WTC11 (cell line): ENCODE data around the gene MLH3. TPM values are rescaled to one million over a fixed set of nuclear protein-coding genes. Genes with fewer than 3 reads are reported as not detected.

Experiments used
- ATAC-seq: fragments of 200-7000 bp; cut with Tn5 transposase; 2 replicates; pipeline ENCODE4 v1.10.0; 2021; ENCODE audit warnings: mild to moderate bottlenecking, moderate library complexity
- CTCF ChIA-PET: fragments of 300-600 bp; sonication (Branson Sonifier 250); formaldehyde crosslinking; loops from one replicate; lab custom pipeline; 2021; ENCODE audit warnings: antibody characterized with exemption; lab: Charles Lee
- POLR2A ChIA-PET: fragments of 350-600 bp; sonication (Branson Sonifier 250); formaldehyde crosslinking; loops from one replicate; lab custom pipeline; 2021; ENCODE audit warnings: antibody characterized with exemption; lab: Charles Lee
- DNase-seq: peaks from one replicate; pipeline ENCODE4 v3.0.0; 2021; ENCODE audit warnings: low spot score
- H3K27ac Mint-ChIP-seq: 2 replicates; pipeline ENCODE4 v1.8.0; 2021; ENCODE audit warnings: mixed read lengths
- H3K27me3 Mint-ChIP-seq: 2 replicates; pipeline ENCODE4 v1.8.0; 2021; ENCODE audit warnings: low read depth, mild to moderate bottlenecking, moderate library complexity, mixed read lengths
- H3K36me3 Mint-ChIP-seq: 2 replicates; pipeline ENCODE4 v1.8.0; 2021; ENCODE audit warnings: mixed read lengths
- H3K4me1 Mint-ChIP-seq: 2 replicates; pipeline ENCODE4 v1.8.0; 2022; ENCODE audit warnings: mixed read lengths
- H3K4me3 Mint-ChIP-seq: 2 replicates; pipeline ENCODE4 v1.8.0; 2021; ENCODE audit warnings: mild to moderate bottlenecking, moderate library complexity, mixed read lengths
- H3K9me3 Mint-ChIP-seq: 2 replicates; pipeline ENCODE4 v1.8.0; 2021; ENCODE audit warnings: mixed read lengths
- ATF3 ChIP-seq: sonication (generic); formaldehyde crosslinking; conservative IDR thresholded peaks from 2 replicates; pipeline ENCODE4 v1.8.1; 2022; ENCODE audit warnings: mild to moderate bottlenecking, missing genetic modification reagents
- CDX4 ChIP-seq: fragments of 250-450 bp; sonication (Bioruptor Pico); IDR thresholded peaks from 2 replicates; pipeline ENCODE4 v1.9.0; 2021; ENCODE audit warnings: moderate library complexity, mild to moderate bottlenecking, inconsistent platforms, borderline replicate concordance
- CREB1 ChIP-seq: sonication (generic); formaldehyde crosslinking; IDR thresholded peaks from 2 replicates; pipeline ENCODE4 v1.8.0; 2023; ENCODE audit warnings: mild to moderate bottlenecking, missing genetic modification reagents
- IRF2 ChIP-seq: sonication (generic); formaldehyde crosslinking; IDR thresholded peaks from 2 replicates; pipeline ENCODE4 v1.8.0; 2022; ENCODE audit warnings: low read depth, missing genetic modification reagents, borderline replicate concordance
- JUN ChIP-seq: sonication (generic); formaldehyde crosslinking; IDR thresholded peaks from 2 replicates; pipeline ENCODE4 v1.8.0; 2023; ENCODE audit warnings: mild to moderate bottlenecking, missing genetic modification reagents
- KAT7 ChIP-seq: sonication (generic); formaldehyde crosslinking; IDR thresholded peaks from 2 replicates; pipeline ENCODE4 v1.8.1; 2023; ENCODE audit warnings: missing genetic modification reagents, mild to moderate bottlenecking, borderline replicate concordance
- NFYB ChIP-seq: sonication (generic); formaldehyde crosslinking; conservative IDR thresholded peaks from 2 replicates; pipeline ENCODE4 v1.8.0; 2022; ENCODE audit warnings: low read depth, missing genetic modification reagents
- NR2C2 ChIP-seq: sonication (generic); formaldehyde crosslinking; IDR thresholded peaks from 2 replicates; pipeline ENCODE4 v1.8.0; 2022; ENCODE audit warnings: mild to moderate bottlenecking, missing genetic modification reagents
- SMAD4 ChIP-seq: sonication (generic); formaldehyde crosslinking; IDR thresholded peaks from 2 replicates; pipeline ENCODE4 v1.8.0; 2022; ENCODE audit warnings: mild to moderate bottlenecking, missing genetic modification reagents
- SP1 ChIP-seq: sonication (generic); formaldehyde crosslinking; conservative IDR thresholded peaks from 2 replicates; pipeline ENCODE4 v1.8.1; 2022; ENCODE audit warnings: missing genetic modification reagents
- USF1 ChIP-seq: sonication (generic); formaldehyde crosslinking; IDR thresholded peaks from 2 replicates; pipeline ENCODE4 v1.8.0; 2022; ENCODE audit warnings: mild to moderate bottlenecking, missing genetic modification reagents
- ZNF317 ChIP-seq: sonication (generic); formaldehyde crosslinking; IDR thresholded peaks from 2 replicates; pipeline ENCODE4 v1.8.1; 2023; ENCODE audit warnings: low read depth, mild to moderate bottlenecking, moderate library complexity, missing genetic modification reagents, borderline replicate concordance
- ZNF416 ChIP-seq: fragments of 250-450 bp; sonication (Bioruptor Pico); IDR thresholded peaks from 2 replicates; pipeline ENCODE4 v1.9.0; 2021; ENCODE audit warnings: mild to moderate bottlenecking, inconsistent platforms
- total RNA-seq: library from RNA; stranded (reverse); gene quantifications from 3 replicates; pipeline ENCODE4 v1.2.3, GENCODE V29; 2021
- TF ChIP-seq, protein P1 (sequence below): sonication (generic); formaldehyde crosslinking; IDR thresholded peaks from 2 replicates; pipeline ENCODE4 v1.8.0; 2022; ENCODE audit warnings: missing genetic modification reagents
- TF ChIP-seq, protein P2 (sequence below): sonication (generic); formaldehyde crosslinking; IDR thresholded peaks from 2 replicates; pipeline ENCODE4 v1.8.1; 2023; ENCODE audit warnings: mild to moderate bottlenecking, missing genetic modification reagents, moderate library complexity
- TF ChIP-seq, protein P3 (sequence below): sonication (generic); formaldehyde crosslinking; IDR thresholded peaks from 2 replicates; pipeline ENCODE4 v1.8.0; 2023; ENCODE audit warnings: missing genetic modification reagents, mild to moderate bottlenecking, borderline replicate concordance
- TF ChIP-seq, protein P4 (sequence below): fragments of 250-450 bp; sonication (Bioruptor Pico); conservative IDR thresholded peaks from 2 replicates; pipeline ENCODE4 v1.9.0; 2021; ENCODE audit warnings: mild to moderate bottlenecking

MLH3 gene
- total RNA-seq, 1 experiment from 2014 or later, result 16.7 TPM

GRCh38 chr14:74984236-74985027 lies 66.8 kb downstream of the MLH3 start:
- ChIA-PET CTCF (interaction anchor here (0.6 to 2.4 kb wide), 4 partner anchors 38 to 104 kb away, joined by 3 to 8 read pairs (median 4); no protein-coding TSS in a partner anchor), POLR2A (no interaction called here)
- H3K36me3 Mint-ChIP-seq, result no peaks in the 10 kb centered on the region
- TF ChIP-seq, protein P1, sequence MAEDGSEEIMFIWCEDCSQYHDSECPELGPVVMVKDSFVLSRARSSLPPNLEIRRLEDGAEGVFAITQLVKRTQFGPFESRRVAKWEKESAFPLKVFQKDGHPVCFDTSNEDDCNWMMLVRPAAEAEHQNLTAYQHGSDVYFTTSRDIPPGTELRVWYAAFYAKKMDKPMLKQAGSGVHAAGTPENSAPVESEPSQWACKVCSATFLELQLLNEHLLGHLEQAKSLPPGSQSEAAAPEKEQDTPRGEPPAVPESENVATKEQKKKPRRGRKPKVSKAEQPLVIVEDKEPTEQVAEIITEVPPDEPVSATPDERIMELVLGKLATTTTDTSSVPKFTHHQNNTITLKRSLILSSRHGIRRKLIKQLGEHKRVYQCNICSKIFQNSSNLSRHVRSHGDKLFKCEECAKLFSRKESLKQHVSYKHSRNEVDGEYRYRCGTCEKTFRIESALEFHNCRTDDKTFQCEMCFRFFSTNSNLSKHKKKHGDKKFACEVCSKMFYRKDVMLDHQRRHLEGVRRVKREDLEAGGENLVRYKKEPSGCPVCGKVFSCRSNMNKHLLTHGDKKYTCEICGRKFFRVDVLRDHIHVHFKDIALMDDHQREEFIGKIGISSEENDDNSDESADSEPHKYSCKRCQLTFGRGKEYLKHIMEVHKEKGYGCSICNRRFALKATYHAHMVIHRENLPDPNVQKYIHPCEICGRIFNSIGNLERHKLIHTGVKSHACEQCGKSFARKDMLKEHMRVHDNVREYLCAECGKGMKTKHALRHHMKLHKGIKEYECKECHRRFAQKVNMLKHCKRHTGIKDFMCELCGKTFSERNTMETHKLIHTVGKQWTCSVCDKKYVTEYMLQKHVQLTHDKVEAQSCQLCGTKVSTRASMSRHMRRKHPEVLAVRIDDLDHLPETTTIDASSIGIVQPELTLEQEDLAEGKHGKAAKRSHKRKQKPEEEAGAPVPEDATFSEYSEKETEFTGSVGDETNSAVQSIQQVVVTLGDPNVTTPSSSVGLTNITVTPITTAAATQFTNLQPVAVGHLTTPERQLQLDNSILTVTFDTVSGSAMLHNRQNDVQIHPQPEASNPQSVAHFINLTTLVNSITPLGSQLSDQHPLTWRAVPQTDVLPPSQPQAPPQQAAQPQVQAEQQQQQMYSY, result no peak
- TF ChIP-seq ZNF317 (CRISPR knock-in tag), result no peak
- TF ChIP-seq SP1, result no peak
- TF ChIP-seq KAT7, result no peak
- TF ChIP-seq JUN (CRISPR knock-in tag), result no peak
- H3K27me3 Mint-ChIP-seq, result no peaks in the 10 kb centered on the region; the same call in 1 of the 2 replicates
- H3K27ac Mint-ChIP-seq, result no peak overlapping the region
- no peaks in the 10 kb centered on the region for H3K9me3 Mint-ChIP-seq
- ATAC-seq (no peak), DNase-seq (no peak)
- peaks cover 19% of the 10 kb centered on the region for H3K4me1 Mint-ChIP-seq
- H3K4me3 Mint-ChIP-seq, result no peak overlapping the region

GRCh38 chr14:74983343-74983742 lies 67.9 kb downstream of the MLH3 start:
- H3K27me3 Mint-ChIP-seq, result no peaks in the 10 kb centered on the region; the same call in 1 of the 2 replicates
- no peak for DNase-seq
- no peaks in the 10 kb centered on the region for H3K9me3 Mint-ChIP-seq
- peaks cover 29% of the 10 kb centered on the region for H3K4me1 Mint-ChIP-seq
- no peak overlapping the region for H3K4me3 Mint-ChIP-seq
- ChIA-PET POLR2A (no interaction called here), CTCF (interaction anchor here (1.5 to 2.4 kb wide), 2 partner anchors 37 to 38 kb away, joined by 3 to 8 read pairs; no protein-coding TSS in a partner anchor)
- H3K36me3 Mint-ChIP-seq, result no peaks in the 10 kb centered on the region
- no peak for ATAC-seq
- no peak overlapping the region for H3K27ac Mint-ChIP-seq
- TF ChIP-seq NR2C2 (CRISPR knock-in tag), result no peak
- TF ChIP-seq, protein P2, sequence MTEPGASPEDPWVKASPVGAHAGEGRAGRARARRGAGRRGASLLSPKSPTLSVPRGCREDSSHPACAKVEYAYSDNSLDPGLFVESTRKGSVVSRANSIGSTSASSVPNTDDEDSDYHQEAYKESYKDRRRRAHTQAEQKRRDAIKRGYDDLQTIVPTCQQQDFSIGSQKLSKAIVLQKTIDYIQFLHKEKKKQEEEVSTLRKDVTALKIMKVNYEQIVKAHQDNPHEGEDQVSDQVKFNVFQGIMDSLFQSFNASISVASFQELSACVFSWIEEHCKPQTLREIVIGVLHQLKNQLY (CRISPR knock-in tag), result no peak
- TF ChIP-seq, protein P3, sequence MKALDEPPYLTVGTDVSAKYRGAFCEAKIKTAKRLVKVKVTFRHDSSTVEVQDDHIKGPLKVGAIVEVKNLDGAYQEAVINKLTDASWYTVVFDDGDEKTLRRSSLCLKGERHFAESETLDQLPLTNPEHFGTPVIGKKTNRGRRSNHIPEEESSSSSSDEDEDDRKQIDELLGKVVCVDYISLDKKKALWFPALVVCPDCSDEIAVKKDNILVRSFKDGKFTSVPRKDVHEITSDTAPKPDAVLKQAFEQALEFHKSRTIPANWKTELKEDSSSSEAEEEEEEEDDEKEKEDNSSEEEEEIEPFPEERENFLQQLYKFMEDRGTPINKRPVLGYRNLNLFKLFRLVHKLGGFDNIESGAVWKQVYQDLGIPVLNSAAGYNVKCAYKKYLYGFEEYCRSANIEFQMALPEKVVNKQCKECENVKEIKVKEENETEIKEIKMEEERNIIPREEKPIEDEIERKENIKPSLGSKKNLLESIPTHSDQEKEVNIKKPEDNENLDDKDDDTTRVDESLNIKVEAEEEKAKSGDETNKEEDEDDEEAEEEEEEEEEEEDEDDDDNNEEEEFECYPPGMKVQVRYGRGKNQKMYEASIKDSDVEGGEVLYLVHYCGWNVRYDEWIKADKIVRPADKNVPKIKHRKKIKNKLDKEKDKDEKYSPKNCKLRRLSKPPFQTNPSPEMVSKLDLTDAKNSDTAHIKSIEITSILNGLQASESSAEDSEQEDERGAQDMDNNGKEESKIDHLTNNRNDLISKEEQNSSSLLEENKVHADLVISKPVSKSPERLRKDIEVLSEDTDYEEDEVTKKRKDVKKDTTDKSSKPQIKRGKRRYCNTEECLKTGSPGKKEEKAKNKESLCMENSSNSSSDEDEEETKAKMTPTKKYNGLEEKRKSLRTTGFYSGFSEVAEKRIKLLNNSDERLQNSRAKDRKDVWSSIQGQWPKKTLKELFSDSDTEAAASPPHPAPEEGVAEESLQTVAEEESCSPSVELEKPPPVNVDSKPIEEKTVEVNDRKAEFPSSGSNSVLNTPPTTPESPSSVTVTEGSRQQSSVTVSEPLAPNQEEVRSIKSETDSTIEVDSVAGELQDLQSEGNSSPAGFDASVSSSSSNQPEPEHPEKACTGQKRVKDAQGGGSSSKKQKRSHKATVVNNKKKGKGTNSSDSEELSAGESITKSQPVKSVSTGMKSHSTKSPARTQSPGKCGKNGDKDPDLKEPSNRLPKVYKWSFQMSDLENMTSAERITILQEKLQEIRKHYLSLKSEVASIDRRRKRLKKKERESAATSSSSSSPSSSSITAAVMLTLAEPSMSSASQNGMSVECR (CRISPR knock-in tag), result no peak
- TF ChIP-seq JUN (CRISPR knock-in tag), result no peak
- TF ChIP-seq ZNF416, result no peak
- TF ChIP-seq, protein P4, sequence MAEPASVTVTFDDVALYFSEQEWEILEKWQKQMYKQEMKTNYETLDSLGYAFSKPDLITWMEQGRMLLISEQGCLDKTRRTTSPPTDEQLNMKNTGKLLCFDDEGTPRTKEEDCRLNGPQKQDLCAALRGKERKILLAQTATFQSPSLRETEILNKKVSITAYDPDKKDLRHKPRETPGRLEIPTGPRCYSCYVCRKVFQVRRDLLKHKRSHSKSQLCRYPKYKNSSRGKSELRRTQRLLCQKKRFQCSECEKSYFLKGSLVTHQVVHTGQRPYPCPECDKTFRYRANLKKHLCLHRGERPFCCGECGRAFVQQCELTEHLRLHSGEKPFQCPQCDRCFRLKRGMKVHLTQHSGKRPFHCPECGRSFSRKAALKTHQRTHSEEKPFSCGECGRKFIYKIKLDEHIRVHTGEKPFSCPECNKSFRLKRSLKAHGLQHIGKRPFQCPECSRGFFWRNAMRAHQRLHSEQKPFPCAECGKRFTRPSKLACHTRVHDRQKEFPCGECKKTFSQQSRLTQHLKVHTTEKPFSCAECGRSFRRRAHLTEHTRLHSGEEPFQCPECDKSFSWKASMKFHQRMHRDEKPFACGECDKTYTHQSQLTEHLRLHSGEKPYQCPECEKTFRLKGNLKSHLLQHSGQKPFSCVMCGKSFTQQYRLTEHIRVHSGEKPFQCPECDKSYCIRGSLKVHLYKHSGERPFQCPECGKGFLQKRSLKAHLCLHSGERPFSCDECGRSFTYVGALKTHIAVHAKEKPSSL (CRISPR knock-in tag), result no peak
- TF ChIP-seq CDX4, result no peak
- TF ChIP-seq NFYB, result no peak
- no peak for TF ChIP-seq ATF3 (CRISPR knock-in tag)
- no peak for TF ChIP-seq USF1 (CRISPR knock-in tag)
- TF ChIP-seq IRF2 (CRISPR knock-in tag), result no peak
- no peak for TF ChIP-seq CREB1 (CRISPR knock-in tag)
- no peak for TF ChIP-seq SMAD4 (CRISPR knock-in tag)
- TF ChIP-seq ZNF317 (CRISPR knock-in tag), result no peak
